HCT116 (cell line): ENCODE measurements around the gene ERFE. TPM values are rescaled to one million over a fixed set of nuclear protein-coding genes. Genes with fewer than 3 reads are reported as not detected.

Experiments
- ATAC-seq: fragments of 200-7000 bp; cut with Tn5 transposase; 2 replicates; pipeline ENCODE4 v1.9.1; 2020; ENCODE audit warnings: mild to moderate bottlenecking, moderate library complexity
- BruUV-seq: library from RNA; stranded (reverse); fragments of 400-500 nt; replicated peaks from 2 replicates; lab custom pipeline; 2021; lab: Mats Ljungman, UMichigan
- CTCF ChIA-PET: fragments of 300-600 bp; sonication (Branson Sonifier 250); formaldehyde crosslinking; loops from one replicate; lab custom pipeline; 2021; ENCODE audit warnings: antibody characterized with exemption; lab: Charles Lee
- POLR2A ChIA-PET: fragments of 300-600, 350-600 bp; sonication (Branson Sonifier 250); formaldehyde crosslinking; loops from one replicate; lab custom pipeline; 2021; ENCODE audit warnings: antibody characterized with exemption; lab: Charles Lee
- RAD21 ChIA-PET, 2 experiments: fragments of 300-600 bp; sonication (Branson Sonifier 250); formaldehyde crosslinking; loops; one replicate each; lab custom pipeline; 2023; ENCODE audit warnings: low total read pairs in 2 of 2; ENCODE audit not compliant: uncharacterized antibody in 2 of 2, unreplicated experiment in 2 of 2, low non-redundant PET in 1 of 2; lab: Charles Lee
- DNase-seq: peaks from one replicate; pipeline ENCODE4 v3.0.0-alpha.2; 2010; ENCODE audit warnings: low read depth, low spot score
- H2AFZ ChIP-seq: fragments of 200-600 bp; shearing (Covaris generic), sonication (generic); 2 replicates; pipeline ENCODE4 v1.6.1; 2017; ENCODE audit warnings: low read depth, mixed run types, mixed read lengths, antibody characterized with exemption, low read length; ENCODE audit not compliant: poor library complexity, severe bottlenecking
- H3K27ac ChIP-seq: 2 replicates; pipeline ENCODE4 v1.5.1; 2012; ENCODE audit warnings: low read depth, low read length
- H3K27me3 ChIP-seq: fragments of 200-600 bp; sonication (generic); 2 replicates; pipeline ENCODE4 v1.6.1; 2016; ENCODE audit warnings: mixed run types, low read length, mixed read lengths; ENCODE audit not compliant: insufficient read depth
- H3K36me3 ChIP-seq, 2 experiments: fragments of 200-500 bp in 1 of 2; fragments of 200-600 bp in 1 of 2; sonication (Bioruptor generic) in 1 of 2; sonication (generic) in 1 of 2; 2 replicates each; pipeline versions ENCODE4 v1.5.1 to v1.6.1; 2014 to 2016; ENCODE audit warnings: low read length in 2 of 2, inconsistent platforms in 1 of 2, mixed read lengths in 1 of 2, mixed run types in 1 of 2; ENCODE audit not compliant: insufficient read depth in 2 of 2, control insufficient read depth in 1 of 2
- H3K4me1 ChIP-seq, 2 experiments: fragments of 200-600 bp in 1 of 2; sonication (generic) in 1 of 2; 2 replicates each; pipeline versions ENCODE4 v1.5.1 to v1.6.1; 2012 to 2017; ENCODE audit warnings: low read length in 2 of 2, inconsistent platforms in 1 of 2, mild to moderate bottlenecking in 1 of 2, mixed read lengths in 1 of 2, mixed run types in 1 of 2, moderate library complexity in 1 of 2; ENCODE audit not compliant: insufficient read depth in 2 of 2, control insufficient read depth in 1 of 2
- H3K4me2 ChIP-seq: fragments of 200-600 bp; sonication (generic); 2 replicates; pipeline ENCODE4 v1.6.1; 2017; ENCODE audit warnings: mixed run types, low read length, mixed read lengths
- H3K4me3 ChIP-seq, 2 experiments: fragments of 200-600 bp in 1 of 2; sonication (generic) in 1 of 2; replicated peaks in 1 of 2; 2 replicates each; pipeline ENCODE4 v1.5.1; 2011 to 2016; ENCODE audit warnings: low read length in 2 of 2, control low read depth in 1 of 2, low read depth in 1 of 2, mild to moderate bottlenecking in 1 of 2, mixed read lengths in 1 of 2, mixed run types in 1 of 2
- H3K79me2 ChIP-seq: fragments of 200-600 bp; sonication (generic); 2 replicates; pipeline ENCODE4 v1.6.1; 2017; ENCODE audit warnings: mild to moderate bottlenecking, mixed run types, low read length, moderate library complexity, mixed read lengths; ENCODE audit not compliant: insufficient read depth
- H3K9ac ChIP-seq: fragments of 200-600 bp; sonication (generic); 2 replicates; pipeline ENCODE4 v1.6.1; 2016; ENCODE audit warnings: low read length, mixed read lengths
- H3K9me2 ChIP-seq: fragments of 200-600 bp; sonication (generic), shearing (Covaris generic); 2 replicates; pipeline ENCODE4 v1.6.1; 2017; ENCODE audit warnings: mixed run types, mild to moderate bottlenecking, moderate library complexity; ENCODE audit not compliant: insufficient read depth
- H3K9me3 ChIP-seq, 2 experiments: fragments of 200-500 bp in 1 of 2; fragments of 200-600 bp in 1 of 2; sonication (Bioruptor generic) in 1 of 2; sonication (generic) in 1 of 2; 2 replicates each; pipeline ENCODE4 v1.6.1; 2014 to 2017; ENCODE audit warnings: low read length in 2 of 2, mixed read lengths in 2 of 2, inconsistent platforms in 1 of 2, low read depth in 1 of 2, mild to moderate bottlenecking in 1 of 2, mixed run types in 1 of 2, moderate library complexity in 1 of 2; ENCODE audit not compliant: control insufficient read depth in 1 of 2, insufficient read depth in 1 of 2
- H4K20me1 ChIP-seq: fragments of 200-600 bp; sonication (generic), shearing (Covaris generic); 2 replicates; pipeline ENCODE4 v1.6.1; 2017; ENCODE audit warnings: mixed run types, mild to moderate bottlenecking, moderate library complexity; ENCODE audit not compliant: insufficient read depth
- CBX3 ChIP-seq: IDR thresholded peaks from 2 replicates; pipeline ENCODE4 v1.6.1; 2012; ENCODE audit warnings: low read depth
- EGR1 ChIP-seq: IDR thresholded peaks from 2 replicates; pipeline ENCODE4 v1.6.1; 2012; ENCODE audit warnings: low read depth
- ELF1 ChIP-seq: IDR thresholded peaks from 2 replicates; pipeline ENCODE4 v1.6.1; 2012; ENCODE audit warnings: low read depth, borderline replicate concordance
- EZH2 ChIP-seq: fragments of 200-600 bp; sonication (generic); IDR thresholded peaks from 2 replicates; pipeline ENCODE4 v1.6.1; 2017; ENCODE audit warnings: antibody characterized with exemption, mixed run types
- EZH2phosphoT487 ChIP-seq: fragments of 200-600 bp; IDR thresholded peaks from 2 replicates; pipeline ENCODE4 v1.6.1; 2018; ENCODE audit warnings: antibody characterized with exemption, borderline replicate concordance
- FOSL1 ChIP-seq: IDR thresholded peaks from 2 replicates; pipeline ENCODE4 v1.6.1; 2012; ENCODE audit warnings: low read depth
- JUND ChIP-seq: IDR thresholded peaks from 2 replicates; pipeline ENCODE4 v1.6.1; 2012
- RAD21 ChIP-seq: IDR thresholded peaks from 2 replicates; pipeline ENCODE4 v1.6.1; 2012; ENCODE audit warnings: low read depth, mild to moderate bottlenecking
- SP1 ChIP-seq: IDR thresholded peaks from 2 replicates; pipeline ENCODE4 v1.6.1; 2012; ENCODE audit warnings: low read depth
- SRF ChIP-seq: IDR thresholded peaks from 2 replicates; pipeline ENCODE4 v1.6.1; 2012; ENCODE audit warnings: low read depth
- ZNF274 ChIP-seq: fragments of 200-500 bp; sonication (Bioruptor generic); IDR thresholded peaks from 2 replicates; pipeline ENCODE4 v1.6.1; 2014; ENCODE audit warnings: mild to moderate bottlenecking, low read depth, low read length, inconsistent platforms
- intact Hi-C: fragments of 100-400 bp; cut with micrococcal nuclease; formaldehyde crosslinking; loops from 2 replicates; pipeline ENCODE4 v1.10.0; 2022
- total RNA-seq: library from RNA; stranded (reverse); gene quantifications from one replicate; pipeline ENCODE4 v1.2.1, GENCODE V29; 2021; ENCODE audit not compliant: unreplicated experiment
- TF ChIP-seq, protein P1 (sequence below): IDR thresholded peaks from 2 replicates; pipeline ENCODE4 v1.6.1; 2012; ENCODE audit warnings: low read depth
- TF ChIP-seq, protein P2 (sequence below): IDR thresholded peaks from 2 replicates; pipeline ENCODE4 v1.6.1; 2012
- TF ChIP-seq, protein P3 (sequence below): IDR thresholded peaks from 2 replicates; pipeline ENCODE4 v1.6.1; 2011; ENCODE audit warnings: mild to moderate bottlenecking, low read length, moderate library complexity; ENCODE audit not compliant: insufficient replicate concordance; ENCODE audit errors: extremely low read depth
- TF ChIP-seq, protein P4 (sequence below), 3 experiments: fragments of 200-600 bp in 1 of 3; sonication (generic) in 1 of 3; IDR thresholded peaks in 2 of 3; conservative IDR thresholded peaks in 1 of 3; 2 replicates each; pipeline ENCODE4 v1.5.1; 2012 to 2017; ENCODE audit warnings: low read depth in 2 of 3, low read length in 2 of 3, antibody characterized with exemption in 1 of 3, borderline replicate concordance in 1 of 3, control low read depth in 1 of 3, mild to moderate bottlenecking in 1 of 3, mixed read lengths in 1 of 3, mixed run types in 1 of 3, moderate library complexity in 1 of 3; ENCODE audit not compliant: insufficient read depth in 1 of 3

The ERFE gene
- total RNA-seq, 1 experiment from 2014 or later: 17.3 TPM

DNA sequence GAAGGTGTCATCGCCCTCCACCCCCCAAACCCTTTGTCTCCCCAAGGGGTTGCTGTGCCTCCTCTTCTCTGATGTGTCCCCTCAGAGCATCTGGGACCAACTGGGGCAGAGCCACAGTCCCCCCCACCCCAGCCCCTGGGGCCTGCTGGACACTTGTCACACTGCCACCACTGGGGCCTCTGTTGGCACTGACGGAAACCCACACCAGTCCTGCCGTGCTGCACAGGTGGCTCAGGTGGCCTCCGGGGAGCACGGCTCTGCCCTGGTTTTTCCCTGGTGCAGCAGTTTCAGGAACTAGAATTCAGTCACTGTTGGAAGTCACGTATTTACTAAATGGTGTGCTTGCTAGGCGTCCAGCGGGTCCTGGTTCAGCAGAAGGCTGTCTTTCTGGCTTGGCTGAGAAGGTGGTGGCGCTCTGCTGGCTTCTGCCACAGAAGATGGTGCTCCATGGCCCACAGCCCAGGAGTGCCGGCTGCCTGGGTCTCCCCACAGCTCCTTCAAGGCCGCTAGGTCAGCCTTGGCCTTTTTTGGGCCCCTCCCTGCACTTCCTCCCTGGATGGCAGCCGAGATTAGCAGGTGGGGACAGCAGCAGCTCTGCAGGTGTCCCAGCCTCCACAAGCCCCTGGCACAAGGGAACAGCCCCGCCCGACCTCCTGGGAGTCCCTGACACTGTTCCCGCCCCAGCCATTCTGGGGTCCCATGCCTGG is 38.9 kb upstream of the ERFE start:
- Histone ChIP-seq H3K4me3 (no peak overlapping the region), H3K9me3 (no peaks in the 10 kb centered on the region), H2AFZ (no peak overlapping the region), H4K20me1 (no peaks in the 10 kb centered on the region), H3K27ac (no peak overlapping the region), H3K36me3 (no peaks in the 10 kb centered on the region), H3K4me2 (no peak overlapping the region), H3K79me2 (no peaks in the 10 kb centered on the region), H3K9ac (no peak overlapping the region), H3K27me3 (no peaks in the 10 kb centered on the region; the same call in 1 of the 2 replicates), H3K9me2 (no peaks in the 10 kb centered on the region)
- CTCF ChIA-PET: no interaction called here
- POLR2A ChIA-PET: no interaction called here
- RAD21 ChIA-PET: no interaction called here
- TF ChIP-seq CBX3 (no peak), RAD21 (no peak), EZH2phosphoT487 (no peak), ELF1 (no peak), FOSL1 (no peak), EGR1 (no peak), SP1 (no peak), ZNF274 (no peak), EZH2 (no peak), JUND (no peak), SRF (no peak)
- TF ChIP-seq, protein P1, sequence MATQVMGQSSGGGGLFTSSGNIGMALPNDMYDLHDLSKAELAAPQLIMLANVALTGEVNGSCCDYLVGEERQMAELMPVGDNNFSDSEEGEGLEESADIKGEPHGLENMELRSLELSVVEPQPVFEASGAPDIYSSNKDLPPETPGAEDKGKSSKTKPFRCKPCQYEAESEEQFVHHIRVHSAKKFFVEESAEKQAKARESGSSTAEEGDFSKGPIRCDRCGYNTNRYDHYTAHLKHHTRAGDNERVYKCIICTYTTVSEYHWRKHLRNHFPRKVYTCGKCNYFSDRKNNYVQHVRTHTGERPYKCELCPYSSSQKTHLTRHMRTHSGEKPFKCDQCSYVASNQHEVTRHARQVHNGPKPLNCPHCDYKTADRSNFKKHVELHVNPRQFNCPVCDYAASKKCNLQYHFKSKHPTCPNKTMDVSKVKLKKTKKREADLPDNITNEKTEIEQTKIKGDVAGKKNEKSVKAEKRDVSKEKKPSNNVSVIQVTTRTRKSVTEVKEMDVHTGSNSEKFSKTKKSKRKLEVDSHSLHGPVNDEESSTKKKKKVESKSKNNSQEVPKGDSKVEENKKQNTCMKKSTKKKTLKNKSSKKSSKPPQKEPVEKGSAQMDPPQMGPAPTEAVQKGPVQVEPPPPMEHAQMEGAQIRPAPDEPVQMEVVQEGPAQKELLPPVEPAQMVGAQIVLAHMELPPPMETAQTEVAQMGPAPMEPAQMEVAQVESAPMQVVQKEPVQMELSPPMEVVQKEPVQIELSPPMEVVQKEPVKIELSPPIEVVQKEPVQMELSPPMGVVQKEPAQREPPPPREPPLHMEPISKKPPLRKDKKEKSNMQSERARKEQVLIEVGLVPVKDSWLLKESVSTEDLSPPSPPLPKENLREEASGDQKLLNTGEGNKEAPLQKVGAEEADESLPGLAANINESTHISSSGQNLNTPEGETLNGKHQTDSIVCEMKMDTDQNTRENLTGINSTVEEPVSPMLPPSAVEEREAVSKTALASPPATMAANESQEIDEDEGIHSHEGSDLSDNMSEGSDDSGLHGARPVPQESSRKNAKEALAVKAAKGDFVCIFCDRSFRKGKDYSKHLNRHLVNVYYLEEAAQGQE: no peak
- TF ChIP-seq, protein P2, sequence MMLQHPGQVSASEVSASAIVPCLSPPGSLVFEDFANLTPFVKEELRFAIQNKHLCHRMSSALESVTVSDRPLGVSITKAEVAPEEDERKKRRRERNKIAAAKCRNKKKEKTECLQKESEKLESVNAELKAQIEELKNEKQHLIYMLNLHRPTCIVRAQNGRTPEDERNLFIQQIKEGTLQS: no peak
- TF ChIP-seq, protein P3, sequence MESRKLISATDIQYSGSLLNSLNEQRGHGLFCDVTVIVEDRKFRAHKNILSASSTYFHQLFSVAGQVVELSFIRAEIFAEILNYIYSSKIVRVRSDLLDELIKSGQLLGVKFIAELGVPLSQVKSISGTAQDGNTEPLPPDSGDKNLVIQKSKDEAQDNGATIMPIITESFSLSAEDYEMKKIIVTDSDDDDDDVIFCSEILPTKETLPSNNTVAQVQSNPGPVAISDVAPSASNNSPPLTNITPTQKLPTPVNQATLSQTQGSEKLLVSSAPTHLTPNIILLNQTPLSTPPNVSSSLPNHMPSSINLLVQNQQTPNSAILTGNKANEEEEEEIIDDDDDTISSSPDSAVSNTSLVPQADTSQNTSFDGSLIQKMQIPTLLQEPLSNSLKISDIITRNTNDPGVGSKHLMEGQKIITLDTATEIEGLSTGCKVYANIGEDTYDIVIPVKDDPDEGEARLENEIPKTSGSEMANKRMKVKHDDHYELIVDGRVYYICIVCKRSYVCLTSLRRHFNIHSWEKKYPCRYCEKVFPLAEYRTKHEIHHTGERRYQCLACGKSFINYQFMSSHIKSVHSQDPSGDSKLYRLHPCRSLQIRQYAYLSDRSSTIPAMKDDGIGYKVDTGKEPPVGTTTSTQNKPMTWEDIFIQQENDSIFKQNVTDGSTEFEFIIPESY: no peak
- TF ChIP-seq, protein P4, sequence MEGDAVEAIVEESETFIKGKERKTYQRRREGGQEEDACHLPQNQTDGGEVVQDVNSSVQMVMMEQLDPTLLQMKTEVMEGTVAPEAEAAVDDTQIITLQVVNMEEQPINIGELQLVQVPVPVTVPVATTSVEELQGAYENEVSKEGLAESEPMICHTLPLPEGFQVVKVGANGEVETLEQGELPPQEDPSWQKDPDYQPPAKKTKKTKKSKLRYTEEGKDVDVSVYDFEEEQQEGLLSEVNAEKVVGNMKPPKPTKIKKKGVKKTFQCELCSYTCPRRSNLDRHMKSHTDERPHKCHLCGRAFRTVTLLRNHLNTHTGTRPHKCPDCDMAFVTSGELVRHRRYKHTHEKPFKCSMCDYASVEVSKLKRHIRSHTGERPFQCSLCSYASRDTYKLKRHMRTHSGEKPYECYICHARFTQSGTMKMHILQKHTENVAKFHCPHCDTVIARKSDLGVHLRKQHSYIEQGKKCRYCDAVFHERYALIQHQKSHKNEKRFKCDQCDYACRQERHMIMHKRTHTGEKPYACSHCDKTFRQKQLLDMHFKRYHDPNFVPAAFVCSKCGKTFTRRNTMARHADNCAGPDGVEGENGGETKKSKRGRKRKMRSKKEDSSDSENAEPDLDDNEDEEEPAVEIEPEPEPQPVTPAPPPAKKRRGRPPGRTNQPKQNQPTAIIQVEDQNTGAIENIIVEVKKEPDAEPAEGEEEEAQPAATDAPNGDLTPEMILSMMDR (IDR thresholded peaks at IDR 0.05 in 2 of 3, conservative IDR thresholded peaks at IDR 0.05 in 1 of 3; ENCODE audit: borderline replicate concordance in 1 of 3, insufficient read depth in 1 of 3, low read depth in 2 of 3, low read length in 2 of 3): no peak
- TF ChIP-seq, all 23 proteins: peak for 0
- DNase-seq: no peak
- peaks cover 0 to 3% of the 10 kb centered on the region in 2 experiments; a peak in 1 of 4 replicates for H3K4me1 ChIP-seq
- intact Hi-C loops: no loop called here
- ATAC-seq: no peak
- no TSS peak for BruUV-seq
